ENCODE data around the gene CHMP2A. TPM values are rescaled to one million over a fixed set of nuclear protein-coding genes. Genes with fewer than 3 reads are reported as not detected.

CHMP2A gene
- total RNA-seq, 1 experiment from 2014 or later = 109 TPM

- TF ChIP-seq E2F5 (CRISPR knock-in tag; IDR thresholded peaks at IDR 0.05) = no peak
- TF ChIP-seq E2F4 (CRISPR knock-in tag; IDR thresholded peaks at IDR 0.05; ENCODE audit: borderline replicate concordance, low read depth) = no peak; the same call in 1 of the 2 replicates
- TF ChIP-seq JAZF1 (CRISPR knock-in tag; IDR thresholded peaks at IDR 0.05) = no peak
- TF ChIP-seq OVOL2 (CRISPR knock-in tag; IDR thresholded peaks at IDR 0.05; ENCODE audit: borderline replicate concordance) = no peak
- TF ChIP-seq FOXP4 (CRISPR knock-in tag; IDR thresholded peaks at IDR 0.05) = peak; percentile 75
- no peak for TF ChIP-seq ZNF425 (CRISPR knock-in tag; conservative IDR thresholded peaks at IDR 0.05)
- TF ChIP-seq GTF2I (CRISPR knock-in tag; conservative IDR thresholded peaks at IDR 0.05) = no peak
- no peak for TF ChIP-seq ZNF423 (CRISPR knock-in tag; IDR thresholded peaks at IDR 0.05)
- 0 out of 2 replicates have a peak, but pooled peaks have one; percentile 13 for TF ChIP-seq JUN (CRISPR knock-in tag; IDR thresholded peaks at IDR 0.05)
- TF ChIP-seq ZNF281 (CRISPR knock-in tag; IDR thresholded peaks at IDR 0.05) = peak; percentile 72
- TF ChIP-seq ZNF512 (CRISPR knock-in tag; IDR thresholded peaks at IDR 0.05; ENCODE audit: borderline replicate concordance) = no peak
- peak; percentile 81; the same call in 1 of the 2 replicates for TF ChIP-seq ARID4B (CRISPR knock-in tag; IDR thresholded peaks at IDR 0.05; ENCODE audit: borderline replicate concordance)
- TF ChIP-seq RORB (CRISPR knock-in tag; IDR thresholded peaks at IDR 0.05) = no peak
- TF ChIP-seq PRDM15 (CRISPR knock-in tag; IDR thresholded peaks at IDR 0.05) = no peak
- no peak for TF ChIP-seq GRHL2 (CRISPR knock-in tag; IDR thresholded peaks at IDR 0.05; ENCODE audit: insufficient replicate concordance, severe bottlenecking)
Observed at GRCh38 chr19:58559275-58560006, 4.5 kb upstream of the CHMP2A start (continued).
